ENCODE measurements around the gene PLEKHN1. TPM values are rescaled to one million over a fixed set of nuclear protein-coding genes. Genes with fewer than 3 reads are reported as not detected.

PLEKHN1 gene
- total RNA-seq, 1 experiment from 2014 or later, result 0.11 TPM

DNA sequence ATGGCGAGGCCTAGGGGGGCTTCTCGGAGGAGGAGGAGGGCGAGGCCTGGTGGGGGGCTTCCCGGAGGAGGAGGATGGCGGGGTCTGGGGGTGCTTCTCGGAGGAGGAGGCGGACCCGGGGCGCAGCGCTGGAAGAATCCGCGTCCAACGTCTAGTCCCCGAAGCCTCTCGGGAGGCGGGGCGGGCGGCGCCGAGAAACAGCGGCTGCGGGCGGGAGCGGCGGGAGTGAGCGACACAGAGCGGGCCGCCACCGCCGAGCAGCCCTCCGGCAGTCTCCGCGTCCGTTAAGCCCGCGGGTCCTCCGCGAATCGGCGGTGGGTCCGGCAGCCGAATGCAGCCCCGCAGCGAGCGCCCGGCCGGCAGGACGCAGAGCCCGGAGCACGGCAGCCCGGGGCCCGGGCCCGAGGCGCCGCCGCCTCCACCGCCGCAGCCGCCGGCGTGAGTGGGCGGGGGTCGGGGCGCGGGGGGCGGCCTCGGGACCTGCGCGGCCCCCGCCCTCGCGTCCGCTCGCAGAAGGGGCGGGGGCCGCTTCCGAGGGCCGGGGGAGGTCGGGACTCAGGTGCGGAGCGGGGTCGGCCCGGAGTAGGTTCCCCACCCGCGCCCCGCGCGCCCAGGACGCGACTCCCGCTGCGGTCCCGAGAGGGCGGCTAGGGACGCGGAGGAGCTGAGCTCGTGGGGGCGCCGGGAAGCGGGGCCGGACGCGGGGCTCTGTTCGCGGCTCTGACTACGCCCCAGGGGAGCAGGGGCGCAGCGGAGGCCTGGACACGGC lies 5.7 kb upstream of the PLEKHN1 start, which contains the start of gene KLHL17:
Gene KLHL17, plus strand, starts transcription at position 222 of the 769 bp plus-strand sequence. Its CDS starts 110 bp downstream, at position 332.
- DNase-seq (ENCODE audit: low read depth), result peak; percentile 89

- DNase-seq (ENCODE audit: low read depth), result no peak
These were observed 5.1 kb upstream of the PLEKHN1 start for GRCh38 chr1:961132-961669.

- DNase-seq (ENCODE audit: low read depth), result no peak
These were observed 3.6 kb upstream of the PLEKHN1 start for GRCh38 chr1:962381-963300.

DNA sequence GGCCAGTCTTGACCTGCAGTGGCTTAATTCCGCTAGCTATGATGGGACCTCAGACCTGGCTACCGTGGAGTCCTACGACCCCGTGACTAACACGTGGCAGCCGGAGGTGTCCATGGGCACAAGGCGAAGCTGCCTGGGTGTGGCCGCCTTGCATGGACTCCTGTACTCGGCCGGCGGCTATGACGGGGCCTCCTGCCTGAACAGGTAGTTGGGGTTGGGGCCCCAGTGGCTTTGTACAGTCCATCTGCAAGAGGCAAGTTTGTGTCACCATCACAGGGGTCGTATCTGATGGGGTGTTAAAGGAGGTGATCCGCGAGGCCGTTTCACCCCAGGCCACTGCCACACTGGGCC lies 3.0 kb upstream of the PLEKHN1 start:
- no peak for DNase-seq (ENCODE audit: low read depth)

- no peak for DNase-seq (ENCODE audit: low read depth)
These were observed 2.3 kb upstream of the PLEKHN1 start for GRCh38 chr1:963746-964525.

DNA sequence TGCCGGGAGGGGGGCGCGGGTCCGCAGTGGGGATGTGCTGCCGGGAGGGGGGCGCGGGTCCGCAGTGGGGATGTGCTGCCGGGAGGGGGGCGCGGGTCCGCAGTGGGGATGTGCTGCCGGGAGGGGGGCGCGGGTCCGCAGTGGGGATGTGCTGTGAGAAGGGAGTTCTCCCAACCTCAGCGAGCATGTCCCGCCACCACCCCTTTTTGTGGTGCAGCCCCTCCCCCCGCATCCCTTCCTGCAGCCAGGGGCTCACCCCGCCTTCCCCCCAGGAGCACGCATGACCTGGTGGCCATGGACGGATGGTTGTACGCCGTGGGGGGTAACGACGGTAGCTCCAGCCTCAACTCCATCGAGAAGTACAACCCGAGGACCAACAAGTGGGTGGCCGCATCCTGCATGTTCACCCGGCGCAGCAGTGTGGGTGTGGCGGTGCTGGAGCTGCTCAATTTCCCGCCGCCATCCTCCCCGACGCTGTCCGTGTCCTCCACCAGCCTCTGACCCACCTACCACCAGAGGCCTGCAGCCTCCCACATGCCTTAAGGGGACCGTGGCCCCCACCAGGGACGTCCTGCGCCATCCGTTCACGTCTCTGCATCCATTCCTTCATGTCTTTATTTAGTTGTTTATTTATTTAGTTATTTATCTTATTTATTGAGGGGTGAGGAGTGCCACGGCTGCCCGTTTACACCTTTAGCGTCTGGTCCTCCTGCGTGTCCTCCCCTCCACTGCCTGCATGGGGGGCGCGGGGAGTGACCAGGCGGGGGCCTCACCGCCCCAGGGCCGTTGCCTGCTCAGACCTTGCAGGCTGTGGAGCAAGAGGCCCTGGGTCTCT lies 1.4 kb upstream of the PLEKHN1 start:
- no peak for DNase-seq (ENCODE audit: low read depth)

GRCh38 chr1:965526-966134 lies 652 bp upstream of the PLEKHN1 start:
- no peak for DNase-seq (ENCODE audit: low read depth)

GRCh38 chr1:966704-967300 lies 520 bp downstream of the PLEKHN1 start:
- peak; percentile 91 for DNase-seq (ENCODE audit: low read depth)

DNA sequence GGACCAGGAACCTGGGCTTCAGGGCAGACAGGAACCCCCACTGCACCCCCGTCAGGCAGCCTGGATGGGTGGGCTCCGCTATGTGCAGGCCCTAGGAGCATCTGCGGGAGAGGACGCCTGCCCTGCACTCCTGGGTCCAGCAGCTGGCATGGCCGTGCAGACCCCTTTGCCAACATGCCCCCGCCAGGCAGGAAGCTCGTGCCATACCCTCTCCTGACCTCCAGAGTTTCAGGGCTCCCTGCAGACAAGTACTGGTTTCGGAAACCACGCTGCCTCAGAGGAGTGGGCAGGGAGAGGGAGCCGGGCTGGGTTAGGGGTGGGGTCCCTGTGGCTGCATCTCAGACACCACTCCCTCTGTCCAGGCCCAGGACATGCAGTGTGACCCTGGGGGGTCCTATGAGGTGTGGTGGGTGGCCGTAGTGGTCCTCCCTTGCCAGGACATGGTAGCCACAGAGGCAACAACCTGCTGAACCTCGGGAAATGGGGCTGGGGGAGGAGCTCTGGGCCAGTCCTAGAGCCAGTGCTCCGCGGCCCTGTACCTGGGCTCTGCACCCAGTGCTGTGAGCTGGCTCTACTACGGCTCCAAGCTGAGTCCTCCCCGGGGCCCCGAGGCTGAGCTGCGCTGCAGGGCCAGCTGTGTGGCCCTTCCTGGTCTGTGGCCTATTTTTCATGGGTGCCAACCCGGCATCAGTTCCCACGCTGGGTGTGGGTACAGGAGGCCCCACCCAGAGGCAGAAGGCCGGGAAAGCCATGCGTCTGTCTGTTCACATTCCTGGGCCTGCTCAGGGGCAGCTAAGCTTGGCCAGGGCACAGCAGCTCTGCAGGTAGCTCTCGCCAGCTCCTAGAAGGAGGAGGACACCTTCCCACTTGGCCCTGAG lies 1.4 kb downstream of the PLEKHN1 start:
- peak; percentile 5 for DNase-seq (ENCODE audit: low read depth)

- no peak for DNase-seq (ENCODE audit: low read depth)
These were observed 3.1 kb downstream of the PLEKHN1 start for GRCh38 chr1:969260-969855.

DNA sequence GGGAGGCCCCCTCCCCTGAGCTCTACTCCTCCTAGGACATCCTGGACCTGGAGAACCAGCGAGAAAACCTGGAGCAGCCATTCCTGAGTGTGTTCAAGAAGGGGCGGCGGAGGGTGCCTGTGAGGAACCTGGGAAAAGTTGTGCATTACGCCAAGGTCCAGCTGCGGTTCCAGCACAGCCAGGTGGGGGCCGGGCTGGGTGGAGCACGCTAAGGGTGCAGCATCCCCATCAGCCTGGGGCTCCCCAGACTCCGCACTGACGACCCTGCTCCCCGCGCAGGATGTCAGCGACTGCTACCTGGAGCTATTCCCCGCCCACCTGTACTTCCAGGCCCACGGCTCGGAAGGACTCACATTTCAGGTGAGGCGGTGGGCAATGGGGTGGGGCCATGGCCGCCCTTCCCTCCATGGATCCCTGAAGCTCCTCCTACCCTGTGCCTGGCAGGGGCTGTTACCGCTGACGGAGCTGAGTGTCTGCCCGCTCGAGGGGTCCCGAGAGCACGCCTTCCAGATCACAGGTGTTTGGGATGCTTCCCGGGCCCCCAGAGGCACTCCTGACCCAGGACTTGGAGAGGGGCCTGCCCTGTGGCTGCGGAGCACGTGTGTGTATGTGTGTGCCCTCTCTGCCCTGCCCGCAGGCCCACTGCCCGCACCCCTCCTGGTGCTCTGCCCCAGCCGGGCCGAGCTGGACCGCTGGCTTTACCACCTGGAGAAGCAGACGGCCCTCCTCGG lies 4.1 kb downstream of the PLEKHN1 start:
- no peak for DNase-seq (ENCODE audit: low read depth)

- DNase-seq (ENCODE audit: low read depth), result no peak
These were observed 4.9 kb downstream of the PLEKHN1 start for GRCh38 chr1:970973-971730.

DNA sequence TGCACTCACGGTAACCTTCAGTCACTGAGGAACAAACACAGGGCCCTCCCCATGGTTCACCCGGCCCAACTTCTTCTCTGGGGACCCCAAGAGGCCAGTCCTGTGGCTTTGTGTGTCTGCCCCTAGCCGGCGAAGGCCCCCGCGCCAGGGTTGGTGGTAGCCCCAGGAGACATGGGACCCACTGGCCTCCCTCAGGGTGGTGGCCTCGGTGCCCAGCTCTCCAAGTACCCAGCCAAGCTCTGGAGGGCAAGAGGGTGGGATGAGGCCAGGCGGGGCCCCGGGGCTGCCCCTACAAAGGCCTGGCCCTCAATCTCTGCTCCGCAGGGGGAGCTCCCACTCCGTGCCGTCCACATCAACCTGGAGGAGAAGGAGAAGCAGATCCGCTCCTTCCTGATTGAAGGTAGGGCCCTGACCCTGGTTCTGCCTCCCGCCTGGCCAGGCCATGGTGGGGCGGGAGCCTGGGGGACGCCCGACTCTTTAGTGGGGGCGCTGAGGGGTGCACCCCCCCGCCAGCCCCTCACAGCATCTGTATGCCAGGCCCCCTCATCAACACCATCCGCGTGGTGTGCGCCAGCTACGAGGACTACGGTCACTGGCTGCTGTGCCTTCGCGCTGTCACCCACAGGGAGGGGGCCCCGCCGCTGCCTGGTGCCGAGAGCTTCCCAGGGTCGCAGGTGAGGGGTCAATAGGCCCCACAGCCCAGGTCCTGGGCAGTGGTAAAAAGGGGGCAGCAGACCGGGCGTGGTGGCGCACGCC lies 5.6 kb downstream of the PLEKHN1 start:
- DNase-seq (ENCODE audit: low read depth), result no peak

DNA sequence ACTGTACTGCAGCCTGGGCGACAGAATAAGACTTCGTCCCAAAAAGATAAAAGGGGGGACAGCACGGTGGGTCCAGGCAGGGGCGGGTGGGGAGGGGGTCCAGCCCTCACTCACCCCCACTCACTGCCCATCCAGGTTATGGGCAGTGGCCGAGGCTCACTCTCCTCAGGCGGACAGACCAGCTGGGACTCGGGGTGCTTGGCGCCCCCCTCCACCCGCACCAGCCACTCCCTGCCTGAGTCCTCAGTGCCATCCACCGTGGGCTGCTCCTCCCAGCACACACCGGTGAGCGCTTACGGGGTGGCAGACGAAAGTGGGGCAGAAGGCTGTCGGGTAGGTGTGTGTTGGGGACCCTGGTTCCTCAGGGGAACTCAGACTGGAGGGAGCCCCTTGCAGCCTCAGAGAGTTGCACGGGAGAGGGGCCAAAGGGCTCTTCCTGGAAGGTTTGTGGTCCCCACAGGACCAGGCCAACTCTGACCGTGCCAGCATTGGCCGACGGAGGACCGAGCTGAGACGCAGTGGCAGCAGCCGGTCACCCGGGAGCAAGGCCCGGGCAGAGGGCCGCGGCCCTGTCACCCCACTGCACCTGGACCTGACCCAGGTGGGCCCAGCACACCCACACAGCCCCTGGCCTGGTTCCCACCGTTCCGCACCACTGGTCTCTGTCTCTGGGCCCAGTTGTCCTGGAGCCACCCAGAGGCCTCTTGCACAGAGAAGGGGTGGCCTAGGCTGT lies 6.6 kb downstream of the PLEKHN1 start:
- no peak for DNase-seq (ENCODE audit: low read depth)

- no peak for DNase-seq (ENCODE audit: low read depth)
These were observed 7.4 kb downstream of the PLEKHN1 start for GRCh38 chr1:973459-974292.

Measured in Daoy (cell line).